MM.1S (cell line): ENCODE data around the gene GPR150.

Experiments
- DNase-seq: peaks from one replicate; pipeline ENCODE4 v3.0.0-alpha.2; 2015
- H2AFZ ChIP-seq: fragments of 300-600 bp; sonication (generic); 2 replicates; pipeline ENCODE4 v1.6.0; 2016; ENCODE audit warnings: antibody characterized with exemption, low read length
- H3F3A ChIP-seq: fragments of 300-600 bp; sonication (generic); 2 replicates; pipeline ENCODE4 v1.6.1; 2016; ENCODE audit warnings: mild to moderate bottlenecking, antibody characterized with exemption, low read length, moderate library complexity, mixed read lengths; ENCODE audit not compliant: insufficient read depth
- H3K27ac ChIP-seq: fragments of 300-600 bp; sonication (generic); 2 replicates; pipeline ENCODE4 v1.5.1; 2016; ENCODE audit warnings: mild to moderate bottlenecking, low read length
- H3K27me3 ChIP-seq: fragments of 300-600 bp; sonication (generic); replicated peaks from 2 replicates; pipeline ENCODE4 v1.6.0; 2016; ENCODE audit warnings: low read length; ENCODE audit not compliant: insufficient read depth
- H3K36me3 ChIP-seq: fragments of 300-600 bp; sonication (generic); replicated peaks from 2 replicates; pipeline ENCODE4 v1.6.1; 2016; ENCODE audit warnings: mild to moderate bottlenecking, low read length, mixed read lengths; ENCODE audit not compliant: insufficient read depth
- H3K4me1 ChIP-seq: fragments of 300-600 bp; sonication (generic); 2 replicates; pipeline ENCODE4 v1.6.1; 2016; ENCODE audit warnings: low read length, mixed read lengths
- H3K4me2 ChIP-seq: fragments of 300-600 bp; sonication (generic); 2 replicates; pipeline ENCODE4 v1.6.0; 2016; ENCODE audit warnings: low read depth, low read length
- H3K4me3 ChIP-seq: fragments of 300-600 bp; sonication (generic); 2 replicates; pipeline ENCODE4 v1.5.1; 2016; ENCODE audit warnings: low read length, mixed read lengths
- H3K79me2 ChIP-seq: fragments of 300-600 bp; sonication (generic); 2 replicates; pipeline ENCODE4 v1.6.1; 2016; ENCODE audit warnings: mixed run types, low read length, mixed read lengths
- H3K9ac ChIP-seq: fragments of 300-600 bp; sonication (generic); 2 replicates; pipeline ENCODE4 v1.6.1; 2016; ENCODE audit warnings: low read length, mixed read lengths
- H3K9me2 ChIP-seq: fragments of 300-600 bp; sonication (generic); replicated peaks from 2 replicates; pipeline ENCODE4 v1.6.1; 2016; ENCODE audit warnings: mild to moderate bottlenecking, low read length, mixed read lengths; ENCODE audit not compliant: insufficient read depth
- H3K9me3 ChIP-seq: fragments of 300-600 bp; sonication (generic); replicated peaks from 2 replicates; pipeline ENCODE4 v1.6.1; 2016; ENCODE audit warnings: mild to moderate bottlenecking, low read length, mixed read lengths; ENCODE audit not compliant: insufficient read depth
- H4K20me1 ChIP-seq: fragments of 300-600 bp; sonication (generic); 2 replicates; pipeline ENCODE4 v1.6.1; 2016; ENCODE audit warnings: mild to moderate bottlenecking, low read length, moderate library complexity, mixed read lengths; ENCODE audit not compliant: insufficient read depth
- CTCF ChIP-seq: fragments of 300-600 bp; sonication (generic); IDR thresholded peaks from 2 replicates; pipeline ENCODE4 v1.5.1; 2016; ENCODE audit warnings: antibody characterized with exemption, low read length, mixed read lengths
- EZH2 ChIP-seq: fragments of 300-600 bp; sonication (generic); optimal IDR thresholded peaks from 2 replicates; pipeline ENCODE3; 2017; ENCODE audit warnings: low read depth, mild to moderate bottlenecking, antibody characterized with exemption, low read length, mixed read lengths
- EZH2phosphoT487 ChIP-seq: fragments of 300-600 bp; sonication (generic); IDR thresholded peaks from 2 replicates; pipeline ENCODE4 v1.6.1; 2018; ENCODE audit warnings: antibody characterized with exemption, low read length

GPR150 gene

GRCh38 chr5:95646569-95647431, 26.9 kb downstream of the GPR150 start, which contains the start of gene RFESD:
TSS of gene RFESD (plus strand) at chr5:95646777. CDS start at chr5:95652272, 5,495 bp downstream.
- no peaks in the 10 kb centered on the region for H3K9me3 ChIP-seq
- H2AFZ ChIP-seq: peak within 1 kb of the TSS; percentile 77
- no peaks in the 10 kb centered on the region for H3K27me3 ChIP-seq
- peaks cover 19% of the 10 kb centered on the region for H3K4me1 ChIP-seq
- H3K9me2 ChIP-seq: no peaks in the 10 kb centered on the region
- DNase-seq: peak; percentile 99
- peaks cover 20% of the 10 kb centered on the region for H3F3A ChIP-seq
- H3K9ac ChIP-seq: peak within 1 kb of the TSS; percentile 71
- no peaks in the 10 kb centered on the region for H3K79me2 ChIP-seq
- no peaks in the 10 kb centered on the region for H3K36me3 ChIP-seq
- H3K4me2 ChIP-seq: peak within 1 kb of the TSS; percentile 81
- H3K4me3 ChIP-seq: peak within 1 kb of the TSS; percentile 58
- TF ChIP-seq CTCF (peak; percentile 20), EZH2phosphoT487 (no peak), EZH2 (no peak)
- no peaks in the 10 kb centered on the region for H4K20me1 ChIP-seq
- H3K27ac ChIP-seq: peak within 1 kb of the TSS; percentile 87

- no peaks in the 10 kb centered on the region for H4K20me1 ChIP-seq
- no peak for DNase-seq
- peak overlapping the region; percentile 87; the same call in 1 of the 2 replicates for H3K27ac ChIP-seq
- H3K36me3 ChIP-seq: no peaks in the 10 kb centered on the region
- no peaks in the 10 kb centered on the region for H3K27me3 ChIP-seq
- no peaks in the 10 kb centered on the region for H3K79me2 ChIP-seq
- H3K4me2 ChIP-seq: peak overlapping the region; percentile 81; the same call in 1 of the 2 replicates
- H3K9me2 ChIP-seq: no peaks in the 10 kb centered on the region
- H3K9ac ChIP-seq: no peak overlapping the region
- no peak for TF ChIP-seq EZH2phosphoT487
- TF ChIP-seq CTCF: no peak
- TF ChIP-seq EZH2: no peak
- H3K4me3 ChIP-seq: no peak overlapping the region
- no peaks in the 10 kb centered on the region for H3K9me3 ChIP-seq
- peak overlapping the region; percentile 77; the same call in 1 of the 2 replicates for H2AFZ ChIP-seq
- peaks cover 19% of the 10 kb centered on the region for H3K4me1 ChIP-seq
- H3F3A ChIP-seq: peaks cover 20% of the 10 kb centered on the region
These were observed 28.3 kb downstream of the GPR150 start for GRCh38 chr5:95647886-95648860.

GRCh38 chr5:95649274-95649673, 29.4 kb downstream of the GPR150 start:
- H4K20me1 ChIP-seq: no peaks in the 10 kb centered on the region
- H3K4me2 ChIP-seq: no peak overlapping the region
- no peaks in the 10 kb centered on the region for H3K9me3 ChIP-seq
- no peak for DNase-seq
- no peak overlapping the region for H2AFZ ChIP-seq
- no peaks in the 10 kb centered on the region for H3K9me2 ChIP-seq
- H3K27me3 ChIP-seq: no peaks in the 10 kb centered on the region
- no peak overlapping the region for H3K27ac ChIP-seq
- H3K79me2 ChIP-seq: no peaks in the 10 kb centered on the region
- TF ChIP-seq CTCF (no peak), EZH2 (no peak), EZH2phosphoT487 (no peak)
- H3K9ac ChIP-seq: no peak overlapping the region
- peaks cover 20% of the 10 kb centered on the region for H3F3A ChIP-seq
- peaks cover 14% of the 10 kb centered on the region for H3K4me1 ChIP-seq
- H3K4me3 ChIP-seq: no peak overlapping the region
- no peaks in the 10 kb centered on the region for H3K36me3 ChIP-seq
